DMS 273 treated with DMSO at 0.1 percent for 48 hours (cell line): ENCODE data around the gene ADAM29.
"Not testable (repeated sequence)": the region's sequence is repeated elsewhere in the genome, so short reads cannot be mapped to it uniquely, and the experiment has no call there.

Source experiments
- DNase-seq: peaks from one replicate; lab custom pipeline; 2025; lab: John Stamatoyannopoulos, UW

ADAM29 gene

GRCh38 chr4:174948826-174949225 is 30.7 kb downstream of the ADAM29 start:
- no peak for DNase-seq

- DNase-seq = no peak
Measured at GRCh38 chr4:174972911-174973310, 54.8 kb downstream of the ADAM29 start.

GRCh38 chr4:174973336-174973735 is 55.2 kb downstream of the ADAM29 start:
- DNase-seq = no peak

- no peak for DNase-seq
Measured at GRCh38 chr4:174983128-174983750, 65.1 kb downstream of the ADAM29 start.

GRCh38 chr4:174983870-174984269 is 65.7 kb downstream of the ADAM29 start:
- DNase-seq = not testable (repeated sequence)

- DNase-seq = no peak
Measured at GRCh38 chr4:174989791-174990190, 71.6 kb downstream of the ADAM29 start.

- no peak for DNase-seq
Measured at GRCh38 chr4:174993916-174994315, 75.8 kb downstream of the ADAM29 start.

- no peak for DNase-seq
Measured at GRCh38 chr4:174996079-174996478, 77.9 kb downstream of the ADAM29 start.

- DNase-seq = no peak
Measured at GRCh38 chr4:174999407-174999806, 81.2 kb downstream of the ADAM29 start.

GRCh38 chr4:175017751-175018150 is 99.6 kb downstream of the ADAM29 start:
- DNase-seq = no peak

- DNase-seq = not testable (repeated sequence)
Measured at GRCh38 chr4:175019447-175019846, 101.3 kb downstream of the ADAM29 start.
